GM12891 (cell line): Measurements from ENCODE around the gene IFRD1.

Experiments
- POLR2A ChIP-seq: IDR thresholded peaks from 2 replicates; pipeline ENCODE4 v1.6.1; 2011; ENCODE audit warnings: low read depth, low read length, control low read depth
- POLR2AphosphoS5 ChIP-seq: IDR thresholded peaks from 2 replicates; pipeline ENCODE4 v1.6.1; 2011; ENCODE audit warnings: low read depth, low read length, control low read depth

DNA sequence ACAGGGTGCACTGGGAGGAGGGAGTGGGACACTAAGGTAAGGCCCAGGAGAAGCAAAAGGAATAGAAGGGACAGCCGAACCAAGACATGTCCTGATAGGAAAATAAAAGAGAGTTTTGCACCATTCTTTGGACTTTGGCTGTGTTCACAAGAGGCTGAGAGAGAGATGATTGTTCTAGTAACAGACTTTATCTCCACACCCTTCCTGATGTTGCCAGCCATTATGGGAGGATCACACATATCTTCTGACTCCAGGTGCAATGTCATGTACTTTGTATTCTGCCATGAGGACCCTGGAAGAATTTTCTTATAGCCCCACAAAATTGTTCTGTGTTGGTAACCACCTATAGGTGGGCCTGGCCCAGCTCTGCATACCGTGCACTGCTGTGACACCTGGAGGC lies 41.9 kb downstream of the IFRD1 start:
- TF ChIP-seq POLR2A (no peak), POLR2AphosphoS5 (no peak)
